HEK293 (cell line): Measurements from ENCODE around the gene LSS.

Experiments
- CTCF ChIA-PET: fragments of 350-600 bp; formaldehyde crosslinking; extraction: SDS; loops from one replicate; lab custom pipeline; 2021; ENCODE audit warnings: antibody characterized with exemption; lab: Yijun Ruan, JAX
- POLR2A ChIA-PET: fragments of 300-600 bp; formaldehyde crosslinking; extraction: SDS; loops from one replicate; lab custom pipeline; 2020; ENCODE audit warnings: antibody characterized with exemption, inconsistent platforms; lab: Yijun Ruan, JAX
- H3K27ac ChIP-seq: fragments of 200-500 bp; sonication (Bioruptor generic); 2 replicates; pipeline ENCODE4 v1.5.1; 2014; ENCODE audit warnings: low read depth, low read length, control low read depth, inconsistent platforms; ENCODE audit errors: extremely low read depth
- H3K36me3 ChIP-seq, 2 experiments: fragments of 200-500 bp in 1 of 2; sonication (Bioruptor generic) in 1 of 2; 1 replicate in 1 of 2; 2 replicates in 1 of 2; pipeline ENCODE4 v1.5.1; 2014 to 2017; ENCODE audit warnings: inconsistent platforms in 2 of 2, low read length in 2 of 2; ENCODE audit not compliant: control insufficient read depth in 2 of 2, insufficient read depth in 1 of 2
- H3K4me1 ChIP-seq: fragments of 200-500 bp; sonication (Bioruptor generic); 2 replicates; pipeline ENCODE4 v1.5.1; 2014; ENCODE audit warnings: mild to moderate bottlenecking, low read length, inconsistent platforms; ENCODE audit not compliant: control insufficient read depth, insufficient read depth
- H3K4me3 ChIP-seq: 2 replicates; pipeline ENCODE4 v1.5.1; 2011; ENCODE audit warnings: low read depth, mild to moderate bottlenecking, control low read depth, low read length, moderate library complexity
- H3K9me3 ChIP-seq: fragments of 200-500 bp; sonication (Bioruptor generic); 2 replicates; pipeline ENCODE4 v1.5.1; 2014; ENCODE audit warnings: low read depth, low read length, inconsistent platforms; ENCODE audit not compliant: control insufficient read depth, insufficient read depth
- GLI2 ChIP-seq: fragments of 450-650 bp; formaldehyde crosslinking; IDR thresholded peaks from 2 replicates; pipeline ENCODE4; 2017; ENCODE audit warnings: missing biosample characterization, missing genetic modification characterization, low read depth, borderline replicate concordance
- GLIS2 ChIP-seq: fragments of 450-650 bp; formaldehyde crosslinking; IDR thresholded peaks from 2 replicates; pipeline ENCODE4 v1.5.1; 2016; ENCODE audit warnings: missing biosample characterization, missing genetic modification characterization
- HOXC10 ChIP-seq: sonication (generic); formaldehyde crosslinking; IDR thresholded peaks from 2 replicates; pipeline ENCODE4 v1.8.1; 2023; ENCODE audit warnings: mild to moderate bottlenecking, missing genetic modification reagents
- KLF1 ChIP-seq: fragments of 450-650 bp; formaldehyde crosslinking; IDR thresholded peaks from 2 replicates; pipeline ENCODE4 v1.5.1; 2016; ENCODE audit warnings: missing biosample characterization, missing genetic modification characterization
- KLF16 ChIP-seq: fragments of 450-650 bp; formaldehyde crosslinking; IDR thresholded peaks from 2 replicates; pipeline ENCODE4 v1.5.1; 2017; ENCODE audit warnings: missing biosample characterization, missing genetic modification characterization
- PRDM1 ChIP-seq: fragments of 450-650 bp; formaldehyde crosslinking; IDR thresholded peaks from 2 replicates; pipeline ENCODE4; 2016; ENCODE audit warnings: missing biosample characterization, missing genetic modification characterization
- SALL2 ChIP-seq: fragments of 450-650 bp; formaldehyde crosslinking; IDR thresholded peaks from 2 replicates; pipeline ENCODE4 v1.5.0; 2017; ENCODE audit warnings: missing biosample characterization, mild to moderate bottlenecking, missing genetic modification characterization, borderline replicate concordance
- SCRT2 ChIP-seq: fragments of 450-650 bp; formaldehyde crosslinking; IDR thresholded peaks from 2 replicates; pipeline ENCODE4 v1.5.1; 2016; ENCODE audit warnings: missing biosample characterization, missing genetic modification characterization
- YY2 ChIP-seq: fragments of 450-650 bp; formaldehyde crosslinking; IDR thresholded peaks from 2 replicates; pipeline ENCODE4 v1.5.1; 2016; ENCODE audit warnings: missing biosample characterization, missing genetic modification characterization
- ZFP3 ChIP-seq: fragments of 450-650 bp; formaldehyde crosslinking; IDR thresholded peaks from 2 replicates; pipeline ENCODE4 v1.5.1; 2016; ENCODE audit warnings: low read depth, missing biosample characterization, missing genetic modification characterization
- ZFP37 ChIP-seq: fragments of 450-650 bp; formaldehyde crosslinking; IDR thresholded peaks from 2 replicates; pipeline ENCODE4 v1.5.1; 2016; ENCODE audit warnings: missing biosample characterization, missing genetic modification characterization
- ZFP41 ChIP-seq: fragments of 450-650 bp; formaldehyde crosslinking; IDR thresholded peaks from 2 replicates; pipeline ENCODE4 v1.5.1; 2016; ENCODE audit warnings: missing biosample characterization, missing genetic modification characterization, borderline replicate concordance
- ZNF121 ChIP-seq: fragments of 450-650 bp; formaldehyde crosslinking; IDR thresholded peaks from 2 replicates; pipeline ENCODE4 v1.5.1; 2016; ENCODE audit warnings: missing biosample characterization, missing genetic modification characterization
- ZNF175 ChIP-seq: fragments of 450-650 bp; formaldehyde crosslinking; IDR thresholded peaks from 2 replicates; pipeline ENCODE4 v1.5.1; 2016; ENCODE audit warnings: missing biosample characterization, missing genetic modification characterization
- ZNF211 ChIP-seq: fragments of 450-650 bp; formaldehyde crosslinking; IDR thresholded peaks from 2 replicates; pipeline ENCODE4 v1.5.1; 2016; ENCODE audit warnings: low read depth, missing biosample characterization, missing genetic modification characterization
- ZNF324 ChIP-seq: fragments of 450-650 bp; formaldehyde crosslinking; IDR thresholded peaks from 2 replicates; pipeline ENCODE4 v1.5.1; 2016; ENCODE audit warnings: missing biosample characterization, missing genetic modification characterization
- ZNF335 ChIP-seq: fragments of 450-650 bp; formaldehyde crosslinking; conservative IDR thresholded peaks from 2 replicates; pipeline ENCODE4 v1.5.1; 2016; ENCODE audit warnings: missing biosample characterization, missing genetic modification characterization
- ZNF354C ChIP-seq: fragments of 450-650 bp; formaldehyde crosslinking; IDR thresholded peaks from 2 replicates; pipeline ENCODE4 v1.5.1; 2016; ENCODE audit warnings: missing biosample characterization, missing genetic modification characterization, low read depth, borderline replicate concordance
- ZNF548 ChIP-seq: fragments of 450-650 bp; formaldehyde crosslinking; IDR thresholded peaks from 2 replicates; pipeline ENCODE4 v1.5.1; 2016; ENCODE audit warnings: missing biosample characterization, missing genetic modification characterization
- ZNF626 ChIP-seq: fragments of 450-650 bp; sonication (Bioruptor Pico); formaldehyde crosslinking; IDR thresholded peaks from 2 replicates; pipeline ENCODE4 v1.5.1; 2018; ENCODE audit warnings: missing biosample characterization, missing genetic modification characterization, inconsistent platforms
- ZNF660 ChIP-seq: fragments of 450-650 bp; IDR thresholded peaks from 2 replicates; pipeline ENCODE4 v1.5.1; 2018; ENCODE audit warnings: missing biosample characterization, mild to moderate bottlenecking, missing genetic modification characterization
- ZNF664 ChIP-seq: fragments of 450-650 bp; formaldehyde crosslinking; IDR thresholded peaks from 2 replicates; pipeline ENCODE4 v1.5.1; 2016; ENCODE audit warnings: missing biosample characterization, missing genetic modification characterization
- ZNF777 ChIP-seq: fragments of 450-650 bp; formaldehyde crosslinking; IDR thresholded peaks from 2 replicates; pipeline ENCODE4 v1.5.1; 2017; ENCODE audit warnings: missing biosample characterization, missing genetic modification characterization, borderline replicate concordance
- TF ChIP-seq, protein P1 (sequence below): fragments of 450-650 bp; formaldehyde crosslinking; IDR thresholded peaks from 2 replicates; pipeline ENCODE4 v1.5.1; 2016; ENCODE audit warnings: missing biosample characterization, missing genetic modification characterization
- TF ChIP-seq, protein P2 (sequence below): fragments of 450-650 bp; formaldehyde crosslinking; IDR thresholded peaks from 2 replicates; pipeline ENCODE4 v1.5.1; 2016; ENCODE audit warnings: missing biosample characterization, missing genetic modification characterization
- TF ChIP-seq, protein P3 (sequence below): fragments of 450-650 bp; formaldehyde crosslinking; IDR thresholded peaks from 2 replicates; pipeline ENCODE4 v1.5.1; 2017; ENCODE audit warnings: missing biosample characterization, mild to moderate bottlenecking, missing genetic modification characterization, moderate library complexity

Gene LSS

DNA sequence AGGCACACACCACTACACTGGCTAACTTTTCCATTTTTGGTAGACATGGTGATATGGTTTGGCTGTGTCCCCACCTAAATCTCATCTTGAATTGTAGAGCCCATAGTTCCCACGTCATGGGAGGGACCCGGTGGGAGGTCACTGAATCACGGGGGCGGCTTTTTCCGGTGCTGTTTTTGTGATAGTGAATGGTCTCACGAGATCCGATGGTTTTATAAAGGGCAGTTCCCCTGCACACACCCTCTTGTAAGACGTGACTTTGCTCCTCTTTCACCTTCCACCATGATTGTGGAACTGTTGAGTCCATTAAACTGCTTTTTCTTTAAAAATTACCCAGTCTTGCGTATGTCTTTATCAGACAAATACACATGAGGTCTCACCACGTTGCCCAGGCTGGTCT, 71.9 kb downstream of the LSS start:
- Histone ChIP-seq H3K36me3 (no peaks in the 10 kb centered on the region), H3K4me1 (no peaks in the 10 kb centered on the region), H3K9me3 (no peaks in the 10 kb centered on the region), H3K27ac (no peak overlapping the region), H3K4me3 (no peak overlapping the region)
- TF ChIP-seq, protein P1, sequence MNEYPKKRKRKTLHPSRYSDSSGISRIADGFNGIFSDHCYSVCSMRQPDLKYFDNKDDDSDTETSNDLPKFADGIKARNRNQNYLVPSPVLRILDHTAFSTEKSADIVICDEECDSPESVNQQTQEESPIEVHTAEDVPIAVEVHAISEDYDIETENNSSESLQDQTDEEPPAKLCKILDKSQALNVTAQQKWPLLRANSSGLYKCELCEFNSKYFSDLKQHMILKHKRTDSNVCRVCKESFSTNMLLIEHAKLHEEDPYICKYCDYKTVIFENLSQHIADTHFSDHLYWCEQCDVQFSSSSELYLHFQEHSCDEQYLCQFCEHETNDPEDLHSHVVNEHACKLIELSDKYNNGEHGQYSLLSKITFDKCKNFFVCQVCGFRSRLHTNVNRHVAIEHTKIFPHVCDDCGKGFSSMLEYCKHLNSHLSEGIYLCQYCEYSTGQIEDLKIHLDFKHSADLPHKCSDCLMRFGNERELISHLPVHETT (tag by site-specific recombination), result no peak
- TF ChIP-seq ZNF324 (tag by site-specific recombination) (no peak), GLIS2 (no peak), SALL2 (tag by site-specific recombination) (no peak), ZFP41 (tag by site-specific recombination) (no peak), ZNF660 (tag by site-specific recombination) (no peak), ZNF175 (tag by site-specific recombination) (no peak), ZNF211 (tag by site-specific recombination) (no peak), ZNF354C (tag by site-specific recombination) (no peak), KLF1 (tag by site-specific recombination) (no peak)
- TF ChIP-seq, protein P2, sequence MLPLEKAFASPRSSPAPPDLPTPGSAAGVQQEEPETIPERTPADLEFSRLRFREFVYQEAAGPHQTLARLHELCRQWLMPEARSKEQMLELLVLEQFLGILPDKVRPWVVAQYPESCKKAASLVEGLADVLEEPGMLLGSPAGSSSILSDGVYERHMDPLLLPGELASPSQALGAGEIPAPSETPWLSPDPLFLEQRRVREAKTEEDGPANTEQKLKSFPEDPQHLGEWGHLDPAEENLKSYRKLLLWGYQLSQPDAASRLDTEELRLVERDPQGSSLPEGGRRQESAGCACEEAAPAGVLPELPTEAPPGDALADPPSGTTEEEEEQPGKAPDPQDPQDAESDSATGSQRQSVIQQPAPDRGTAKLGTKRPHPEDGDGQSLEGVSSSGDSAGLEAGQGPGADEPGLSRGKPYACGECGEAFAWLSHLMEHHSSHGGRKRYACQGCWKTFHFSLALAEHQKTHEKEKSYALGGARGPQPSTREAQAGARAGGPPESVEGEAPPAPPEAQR (tag by site-specific recombination), result no peak
- ChIA-PET CTCF (no interaction called here), POLR2A (no interaction called here)

DNA sequence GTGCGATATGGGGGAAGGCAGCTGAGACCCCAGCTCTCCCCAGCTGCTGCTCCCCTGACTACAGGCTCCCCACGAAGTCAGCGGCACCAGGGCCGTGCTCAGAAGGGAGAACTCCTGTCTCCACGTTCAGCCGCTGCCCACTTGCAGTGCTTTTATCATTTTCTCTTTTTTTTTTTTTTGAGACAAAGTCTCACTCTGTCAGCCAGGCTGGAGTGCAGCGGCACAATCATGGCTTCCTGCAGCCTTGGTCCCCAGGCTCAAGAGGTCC, 72.3 kb downstream of the LSS start:
- H3K27ac ChIP-seq, result no peak overlapping the region
- CTCF ChIA-PET, result no interaction called here
- POLR2A ChIA-PET, result no interaction called here
- H3K4me1 ChIP-seq, result no peaks in the 10 kb centered on the region
- H3K36me3 ChIP-seq, result no peaks in the 10 kb centered on the region
- H3K9me3 ChIP-seq, result no peaks in the 10 kb centered on the region
- TF ChIP-seq ZNF548 (tag by site-specific recombination) (no peak), ZFP3 (tag by site-specific recombination) (no peak), YY2 (tag by site-specific recombination) (no peak), ZNF660 (tag by site-specific recombination) (no peak), ZFP37 (tag by site-specific recombination) (no peak), SCRT2 (tag by site-specific recombination) (no peak), KLF16 (tag by site-specific recombination) (no peak), ZNF121 (tag by site-specific recombination) (no peak), ZNF626 (tag by site-specific recombination) (no peak), GLI2 (tag by site-specific recombination) (no peak), ZNF335 (tag by site-specific recombination) (no peak), ZNF664 (no peak), ZNF777 (tag by site-specific recombination) (no peak), PRDM1 (tag by site-specific recombination) (no peak), HOXC10 (CRISPR knock-in tag) (no peak)
- TF ChIP-seq, protein P3, sequence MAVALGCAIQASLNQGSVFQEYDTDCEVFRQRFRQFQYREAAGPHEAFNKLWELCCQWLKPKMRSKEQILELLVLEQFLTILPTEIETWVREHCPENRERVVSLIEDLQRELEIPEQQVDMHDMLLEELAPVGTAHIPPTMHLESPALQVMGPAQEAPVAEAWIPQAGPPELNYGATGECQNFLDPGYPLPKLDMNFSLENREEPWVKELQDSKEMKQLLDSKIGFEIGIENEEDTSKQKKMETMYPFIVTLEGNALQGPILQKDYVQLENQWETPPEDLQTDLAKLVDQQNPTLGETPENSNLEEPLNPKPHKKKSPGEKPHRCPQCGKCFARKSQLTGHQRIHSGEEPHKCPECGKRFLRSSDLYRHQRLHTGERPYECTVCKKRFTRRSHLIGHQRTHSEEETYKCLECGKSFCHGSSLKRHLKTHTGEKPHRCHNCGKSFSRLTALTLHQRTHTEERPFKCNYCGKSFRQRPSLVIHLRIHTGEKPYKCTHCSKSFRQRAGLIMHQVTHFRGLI (tag by site-specific recombination), result no peak
- TF ChIP-seq, all 188 proteins: peak for 0
- no peak overlapping the region for H3K4me3 ChIP-seq
